ENCODE data around the gene BEST4. TPM values are rescaled to one million over a fixed set of nuclear protein-coding genes. Genes with fewer than 3 reads are reported as not detected.
A peak's percentile ranks its signal among the peaks of the same experiment; 100 is the strongest.

The BEST4 gene
- polyA plus RNA-seq (2012; rRNA removed): 0.08 and 0.12 TPM in 2 replicates
- 0.01 and 0.06 TPM in 2 replicates for polyA plus RNA-seq (2012; cell fraction: cytosol; rRNA removed)
- polyA plus RNA-seq (2012; cell fraction: nucleus; rRNA removed): 0.89 and 1.4 TPM in 2 replicates

GRCh38 chr1:44788120-44788860 is at the start of gene BEST4:
TSS of gene BEST4 (minus strand) at chr1:44788170. CDS start at chr1:44787705, 465 bp downstream.
- CTCF ChIA-PET: interaction anchor here (0.7 to 1.3 kb wide), 4 partner anchors 10 to 515 kb away, joined by 3 to 5 read pairs (median 4); no protein-coding TSS in a partner anchor

GRCh38 chr1:44835738-44836675 is 48.0 kb upstream of the BEST4 start:
- Histone ChIP-seq H3K27me3 (ENCODE audit: insufficient read depth) (no peaks in the 10 kb centered on the region), H3K9me3 (no peaks in the 10 kb centered on the region), H3K27ac (ENCODE audit: low read depth in 2 of 2, low read length in 1 of 2) (no peak overlapping the region), H3K4me2 (no peak overlapping the region), H3K9ac (no peak overlapping the region), H3F3A (replicated peaks; ENCODE audit: insufficient read depth) (peaks cover 3% of the 10 kb centered on the region), H3K4me3 (ENCODE audit: low read depth in 2 of 2, low read length in 1 of 2) (no peak overlapping the region), H3K79me2 (ENCODE audit: insufficient read depth) (no peaks in the 10 kb centered on the region), H2AFZ (ENCODE audit: low read depth) (no peak overlapping the region), H4K20me1 (ENCODE audit: insufficient read depth) (no peaks in the 10 kb centered on the region), H3K9me2 (no peaks in the 10 kb centered on the region), H3K4me1 (ENCODE audit: control insufficient read depth in 1 of 2, insufficient read depth in 2 of 2, low read depth in 1 of 2, low read length in 1 of 2) (peaks cover 0 to 2% of the 10 kb centered on the region in 2 experiments; a peak in 1 of 4 replicates), H3K36me3 (replicated peaks in 1 of 2; ENCODE audit: control insufficient read depth in 1 of 2, insufficient read depth in 2 of 2, low read length in 1 of 2) (no peaks in the 10 kb centered on the region)
- ChIA-PET POLR2A (interaction anchor here (1.4 kb wide), 1 partner anchor 176 kb away, joined by 4 read pairs; the partner anchor contains the start of gene UROD), CTCF (interaction anchor here (0.6 to 2.1 kb wide), 24 partner anchors 8 to 689 kb away, joined by 3 to 12 read pairs (median 4); partner anchors contain the start of genes BTBD19, HECTD3 and UROD)
- DNase-seq: peak; percentile 83
- no peak for TF ChIP-seq TAF1 (IDR thresholded peaks at IDR 0.05; ENCODE audit: borderline replicate concordance, low read depth, low read length)
- TF ChIP-seq RCOR1 (IDR thresholded peaks at IDR 0.05; ENCODE audit: low read length): peak; percentile 49; the same call in 1 of the 2 replicates
- peak; percentile 91 for TF ChIP-seq SMC3 (IDR thresholded peaks at IDR 0.05; ENCODE audit: low read depth, low read length)
- TF ChIP-seq CHD2 (IDR thresholded peaks at IDR 0.05; ENCODE audit: low read length, partially characterized antibody): peak; percentile 30
- no peak for TF ChIP-seq SIN3A (IDR thresholded peaks at IDR 0.05; ENCODE audit: borderline replicate concordance, low read depth, low read length)
- TF ChIP-seq NFIC (IDR thresholded peaks at IDR 0.05; ENCODE audit: borderline replicate concordance): no peak
- no peak for TF ChIP-seq FOXJ3 (CRISPR knock-in tag; IDR thresholded peaks at IDR 0.05)
- peak; percentile 58; the same call in 1 of the 2 replicates for TF ChIP-seq MXI1 (IDR thresholded peaks at IDR 0.05; ENCODE audit: low read depth, low read length)
- peak; percentile 90 for TF ChIP-seq RAD21 (IDR thresholded peaks at IDR 0.05; ENCODE audit: low read length)
- TF ChIP-seq CTCF (IDR thresholded peaks at IDR 0.05): peak; percentile 87
- 70% methylated on average over 23 of the region's 23 CpGs for WGBS (ENCODE audit: low lambda C conversion rate)

More at GRCh38 chr1:44788120-44788860, at the start of gene BEST4:
- Histone ChIP-seq H4K20me1 (ENCODE audit: insufficient read depth) (no peaks in the 10 kb centered on the region), H3K9ac (no peak within 1 kb of the TSS), H3K4me2 (no peak within 1 kb of the TSS), H3K27ac (ENCODE audit: low read depth in 2 of 2, low read length in 1 of 2) (no peak within 1 kb of the TSS), H2AFZ (ENCODE audit: low read depth) (no peak within 1 kb of the TSS), H3K4me1 (ENCODE audit: control insufficient read depth in 1 of 2, insufficient read depth in 2 of 2, low read depth in 1 of 2, low read length in 1 of 2) (peaks cover 0 to 9% of the 10 kb centered on the region in 2 experiments; a peak in 1 of 4 replicates), H3K79me2 (ENCODE audit: insufficient read depth) (no peaks in the 10 kb centered on the region), H3F3A (replicated peaks; ENCODE audit: insufficient read depth) (peaks cover 4% of the 10 kb centered on the region), H3K4me3 (ENCODE audit: low read depth in 2 of 2, low read length in 1 of 2) (no peak within 1 kb of the TSS), H3K36me3 (replicated peaks in 1 of 2; ENCODE audit: control insufficient read depth in 1 of 2, insufficient read depth in 2 of 2, low read length in 1 of 2) (no peaks in the 10 kb centered on the region), H3K9me3 (no peaks in the 10 kb centered on the region), H3K27me3 (ENCODE audit: insufficient read depth) (no peaks in the 10 kb centered on the region), H3K9me2 (no peaks in the 10 kb centered on the region)
- WGBS (ENCODE audit: low lambda C conversion rate): 93% methylated on average over 9 of the region's 9 CpGs
- DNase-seq: no peak
- TF ChIP-seq GATA2 (CRISPR knock-in tag; IDR thresholded peaks at IDR 0.05) (no peak), SMC3 (IDR thresholded peaks at IDR 0.05; ENCODE audit: low read depth, low read length) (no peak), RFX5 (IDR thresholded peaks at IDR 0.05; ENCODE audit: low read length) (no peak), MXI1 (IDR thresholded peaks at IDR 0.05; ENCODE audit: low read depth, low read length) (no peak), TEAD4 (IDR thresholded peaks at IDR 0.05; ENCODE audit: borderline replicate concordance, insufficient read depth) (no peak), PBX3 (IDR thresholded peaks at IDR 0.05) (no peak), YY1 (IDR thresholded peaks at IDR 0.05; ENCODE audit: low read depth) (no peak), EZH2phosphoT487 (IDR thresholded peaks at IDR 0.05; ENCODE audit: borderline replicate concordance, low read depth) (no peak), MAX (IDR thresholded peaks at IDR 0.05; ENCODE audit: low read depth) (no peak), RXRA (IDR thresholded peaks at IDR 0.05; ENCODE audit: borderline replicate concordance, low read depth) (no peak), FOXM1 (IDR thresholded peaks at IDR 0.05; ENCODE audit: low read depth) (no peak)
- POLR2A ChIA-PET: interaction anchor here (1.2 to 1.6 kb wide), 3 partner anchors 12 to 26 kb away, joined by 3 to 7 read pairs (median 5); partner anchors contain the start of genes PLK3 and RPS8

Measured in SK-N-SH (cell line).